ENCODE measurements around the gene FAR1. TPM values are rescaled to one million over a fixed set of nuclear protein-coding genes. Genes with fewer than 3 reads are reported as not detected.

Gene FAR1
- total RNA-seq, 3 donors from 2014 or later: 46.1 to 79.6 (median 49.2) TPM

- Histone ChIP-seq H3K4me1 (no peaks in the 10 kb centered on the region), H3K36me3 (no peaks in the 10 kb centered on the region), H3K27me3 (no peaks in the 10 kb centered on the region), H3K4me3 (no peak overlapping the region), H3K9me3 (no peaks in the 10 kb centered on the region), H3K27ac (no peak overlapping the region)
- DNase-seq (ENCODE audit: low spot score in 2 of 2): no peak
- intact Hi-C loops (cut with DNase I; ENCODE audit: low total_unique reads): no loop called here
- TF ChIP-seq POLR2A (IDR thresholded peaks at IDR 0.05): no peak
- no peak for TF ChIP-seq CTCF (IDR thresholded peaks at IDR 0.05)
- no peak for TF ChIP-seq POLR2AphosphoS5 (IDR thresholded peaks at IDR 0.05)
These were observed 32.7 kb upstream of the FAR1 start for GRCh38 chr11:13635804-13636203.

- Histone ChIP-seq H3K36me3 (no peaks in the 10 kb centered on the region), H3K4me3 (no peak overlapping the region), H3K9me3 (no peaks in the 10 kb centered on the region), H3K4me1 (no peaks in the 10 kb centered on the region), H3K27ac (no peak overlapping the region), H3K27me3 (no peaks in the 10 kb centered on the region)
- no peak for TF ChIP-seq POLR2A (IDR thresholded peaks at IDR 0.05)
- TF ChIP-seq CTCF (IDR thresholded peaks at IDR 0.05): no peak
- no peak for TF ChIP-seq POLR2AphosphoS5 (IDR thresholded peaks at IDR 0.05)
- intact Hi-C loops (cut with DNase I; ENCODE audit: low total_unique reads): no loop called here
- no peak for DNase-seq (ENCODE audit: low spot score in 2 of 2)
These were observed 31.1 kb upstream of the FAR1 start for GRCh38 chr11:13637125-13638069.

- TF ChIP-seq POLR2AphosphoS5 (IDR thresholded peaks at IDR 0.05) (no peak), CTCF (IDR thresholded peaks at IDR 0.05) (no peak), POLR2A (IDR thresholded peaks at IDR 0.05) (no peak)
- no peak for DNase-seq (ENCODE audit: low spot score in 2 of 2)
- Histone ChIP-seq H3K4me1 (no peaks in the 10 kb centered on the region), H3K27ac (no peak overlapping the region), H3K27me3 (no peaks in the 10 kb centered on the region), H3K4me3 (no peak overlapping the region), H3K9me3 (no peaks in the 10 kb centered on the region), H3K36me3 (no peaks in the 10 kb centered on the region)
- intact Hi-C loops (cut with DNase I; ENCODE audit: low total_unique reads): no loop called here
These were observed 30.0 kb upstream of the FAR1 start for GRCh38 chr11:13638422-13638821.

- no peak overlapping the region for H3K27ac ChIP-seq
- no peak overlapping the region for H3K4me3 ChIP-seq
- DNase-seq (ENCODE audit: low spot score in 2 of 2): no peak
- no peaks in the 10 kb centered on the region for H3K36me3 ChIP-seq
- H3K9me3 ChIP-seq: no peaks in the 10 kb centered on the region
- TF ChIP-seq POLR2A (IDR thresholded peaks at IDR 0.05) (no peak), CTCF (IDR thresholded peaks at IDR 0.05) (no peak), POLR2AphosphoS5 (IDR thresholded peaks at IDR 0.05) (no peak)
- intact Hi-C loops (cut with DNase I; ENCODE audit: low total_unique reads): no loop called here
- H3K4me1 ChIP-seq: no peaks in the 10 kb centered on the region
- H3K27me3 ChIP-seq: no peaks in the 10 kb centered on the region
These were observed 23.3 kb upstream of the FAR1 start for GRCh38 chr11:13644997-13645687.

- Histone ChIP-seq H3K36me3 (no peaks in the 10 kb centered on the region), H3K27ac (no peak overlapping the region), H3K4me3 (no peak overlapping the region), H3K27me3 (no peaks in the 10 kb centered on the region), H3K9me3 (no peaks in the 10 kb centered on the region), H3K4me1 (no peaks in the 10 kb centered on the region)
- TF ChIP-seq POLR2A (IDR thresholded peaks at IDR 0.05): no peak
- no peak for TF ChIP-seq POLR2AphosphoS5 (IDR thresholded peaks at IDR 0.05)
- TF ChIP-seq CTCF (IDR thresholded peaks at IDR 0.05): no peak
- intact Hi-C loops (cut with DNase I; ENCODE audit: low total_unique reads): no loop called here
- DNase-seq (ENCODE audit: low spot score in 2 of 2): no peak
These were observed 21.1 kb upstream of the FAR1 start for GRCh38 chr11:13647391-13647790.
